Ovary (tissue), 9 donors: ENCODE data around the gene TTC28. TPM values are rescaled to one million over a fixed set of nuclear protein-coding genes. Genes with fewer than 3 reads are reported as not detected.

Experiments
- DNase-seq, 5 donors: peaks; one replicate each; pipeline ENCODE4 v3.0.0-alpha.2; 2019 to 2020
- H3K27ac ChIP-seq, 2 donors: fragments of 200-600 bp; one replicate each; pipeline versions ENCODE4 v1.5.1 to v1.8.0; 2019 to 2022
- H3K27me3 ChIP-seq: fragments of 200-600 bp; one replicate; pipeline ENCODE4 v1.8.0; 2022
- H3K36me3 ChIP-seq: fragments of 200-600 bp; sonication (generic); one replicate; pipeline ENCODE4 v1.5.1; 2019
- H3K4me1 ChIP-seq: one replicate; pipeline ENCODE4 v1.8.1; 2013; ENCODE audit warnings: mild to moderate bottlenecking, moderate library complexity; ENCODE audit not compliant: insufficient read depth
- H3K4me3 ChIP-seq: fragments of 200-600 bp; sonication (generic); one replicate; pipeline ENCODE4 v1.5.1; 2017
- H3K9me3 ChIP-seq, 2 donors: fragments of 200-600 bp in 1 of 2; sonication (generic) in 1 of 2; one replicate each; pipeline versions ENCODE4 v1.5.1 to v1.8.1; 2013 to 2019; ENCODE audit warnings: mild to moderate bottlenecking in 1 of 2, moderate library complexity in 1 of 2
- CTCF ChIP-seq, 3 donors: fragments of 450-650 bp in 2 of 3; fragments of 200-600 bp in 1 of 3; IDR thresholded peaks; one replicate each; pipeline versions ENCODE4 v1.5.1 to v1.8.0; 2016 to 2022; ENCODE audit warnings: antibody characterized with exemption in 3 of 3, mild to moderate bottlenecking in 1 of 3
- EP300 ChIP-seq: sonication (generic); formaldehyde crosslinking; IDR thresholded peaks from one replicate; pipeline ENCODE4 v1.6.1; 2017; ENCODE audit warnings: antibody characterized with exemption
- POLR2A ChIP-seq: fragments of 450-650 bp; IDR thresholded peaks from one replicate; pipeline ENCODE4 v1.6.1; 2017; ENCODE audit warnings: antibody characterized with exemption, mild to moderate bottlenecking, moderate library complexity
- WGBS, 3 donors: extraction: QIAGEN DNeasy Blood & Tissue Kit in 1 of 3; methylation state at CpG; one replicate each; pipeline versions ENCODE4 v1.1.5 to v1.1.7; 2013 to 2017; 5-methylcytosine and 5-hydroxymethylcytosine counted together
- intact Hi-C, 4 donors: fragments of 100-400 bp; cut with DNase I; formaldehyde crosslinking; loops; one replicate each; pipeline versions ENCODE4 v1.11.0 to v1.15.1; 2022 to 2023
- polyA plus RNA-seq, 2 donors: library from polyadenylated mRNA; stranded (reverse); fragments of 200-250 nt in 1 of 2; fragments of 350-450 nt in 1 of 2; fragmentation: Illumina TruSeq in 1 of 2; extraction: RNeasy Lipid Tissue Mini Kit (QIAGEN cat#74804) in 1 of 2; gene quantifications; one replicate each; pipeline ENCODE4 v1.2.3, GENCODE V29; 2013 to 2014
- total RNA-seq, 7 donors: library from RNA; depleted of rRNA in 2 of 7; stranded (reverse); fragments of >200 nt in 2 of 7; fragmentation: NEBNext Ultra II Directional in 3 of 7; extraction: Animal tissue kit (Norgen Biotek cat#: 25700) in 3 of 7; gene quantifications; one replicate each; pipeline versions ENCODE4 v1.1.0 to v1.2.4, GENCODE V29; 2016 to 2023
- donor health status: DM: no; HTN: no; CAD: no; lungs with moderate emphysema.
- donor health status: DM: no; HTN: no; CAD: no.
- donor health status: Bipolar disorder and iron deficiency.
- donor health status: DM: yes; HTN: yes; CAD: no.
- donor health status: DM: no; HTN: no; CAD: no.
- donor health status: DM: yes; HTN: yes; CAD: no.

Gene TTC28
- total and polyA plus RNA-seq, 9 donors, result 16.7 to 127 (median 72.9) TPM

DNA sequence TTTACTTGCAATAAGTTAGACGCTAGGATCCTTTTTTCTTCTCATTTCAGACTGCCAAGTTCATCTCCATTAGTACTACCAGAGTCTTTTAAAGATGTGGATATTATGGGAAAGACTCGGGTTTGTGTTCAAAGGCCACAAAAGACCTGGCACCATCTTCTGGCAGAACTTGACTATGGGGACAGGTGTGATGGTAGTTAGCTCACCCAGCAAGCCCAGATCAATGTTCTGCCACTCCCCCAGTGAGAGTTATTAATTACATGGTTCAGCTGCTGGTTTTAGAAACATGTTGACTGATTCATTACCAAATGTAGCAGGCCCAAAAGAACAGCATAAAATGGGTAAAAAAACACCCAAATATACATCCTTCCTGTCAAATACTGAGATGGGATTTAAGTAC is 427.1 kb downstream of the TTC28 start:
- no peaks in the 10 kb centered on the region for H3K36me3 ChIP-seq
- H3K4me1 ChIP-seq, result peaks cover 2% of the 10 kb centered on the region
- no peaks in the 10 kb centered on the region for H3K27me3 ChIP-seq
- WGBS, 3 donors, result 93 to 94% (median 93%) methylated on average over 2 of the region's 2 CpGs
- no peak for DNase-seq
- no peaks in the 10 kb centered on the region for H3K9me3 ChIP-seq
- no peak overlapping the region for H3K4me3 ChIP-seq
- intact Hi-C loops, result no loop called here
- H3K27ac ChIP-seq, result no peak overlapping the region
- no peak for TF ChIP-seq EP300
- no peak for TF ChIP-seq POLR2A
- TF ChIP-seq CTCF (IDR thresholded peaks at IDR 0.05), result no peak

DNA sequence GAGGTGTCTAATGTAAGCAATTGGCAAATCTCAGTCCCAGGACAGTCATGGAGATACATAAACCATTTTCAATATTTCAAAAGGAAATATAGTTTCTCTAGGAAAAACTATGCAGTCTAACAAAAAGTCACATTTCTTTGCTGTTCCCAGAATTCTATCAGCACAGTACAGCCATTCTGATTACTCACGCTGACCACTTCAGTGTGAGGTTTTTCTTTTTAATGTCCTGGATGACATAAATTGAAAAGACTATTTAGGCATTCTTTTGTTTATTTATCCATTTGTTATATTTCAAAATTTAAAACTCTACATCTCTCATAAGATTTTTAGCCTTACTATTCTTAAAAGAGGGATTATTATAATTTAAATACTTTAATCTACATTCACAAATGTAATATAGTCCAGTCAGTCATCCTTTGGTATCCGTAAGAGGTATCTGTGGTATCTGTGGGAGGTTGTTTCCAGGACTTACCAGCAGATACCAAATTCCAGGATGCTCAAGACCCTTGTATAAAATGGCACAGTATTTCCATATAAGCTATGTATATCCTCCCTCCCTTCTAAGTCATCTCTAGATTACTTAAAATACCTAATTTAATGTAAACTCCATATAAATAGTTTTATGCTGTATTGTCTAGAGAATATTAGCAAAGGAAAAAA is 429.5 kb downstream of the TTC28 start:
- 66 to 97% (median 97%) methylated on average over 2 of the region's 2 CpGs for WGBS, 3 donors

GRCh38 chr22:28249402-28249801 is 430.2 kb downstream of the TTC28 start:
- H3K36me3 ChIP-seq, result no peaks in the 10 kb centered on the region
- intact Hi-C loops, result no loop called here
- no peak for TF ChIP-seq CTCF (IDR thresholded peaks at IDR 0.05)
- TF ChIP-seq EP300, result no peak
- TF ChIP-seq POLR2A, result no peak
- WGBS, 3 donors, result 88 to 96% (median 95%) methylated on average over 2 of the region's 2 CpGs
- no peak overlapping the region for H3K4me3 ChIP-seq
- H3K27ac ChIP-seq, result no peak overlapping the region
- peaks cover 4% of the 10 kb centered on the region for H3K4me1 ChIP-seq
- no peaks in the 10 kb centered on the region for H3K27me3 ChIP-seq
- no peak for DNase-seq
- no peaks in the 10 kb centered on the region for H3K9me3 ChIP-seq

More for the DNA sequence above, 429.5 kb downstream of the TTC28 start:
- Histone ChIP-seq H3K4me1 (peaks cover 2% of the 10 kb centered on the region), H3K27me3 (no peaks in the 10 kb centered on the region), H3K4me3 (no peak overlapping the region), H3K27ac (no peak overlapping the region), H3K36me3 (no peaks in the 10 kb centered on the region), H3K9me3 (no peaks in the 10 kb centered on the region)
- DNase-seq, result no peak
- TF ChIP-seq POLR2A, result no peak
- no peak for TF ChIP-seq EP300
- TF ChIP-seq CTCF (IDR thresholded peaks at IDR 0.05), result no peak
- intact Hi-C loops, result no loop called here

DNA sequence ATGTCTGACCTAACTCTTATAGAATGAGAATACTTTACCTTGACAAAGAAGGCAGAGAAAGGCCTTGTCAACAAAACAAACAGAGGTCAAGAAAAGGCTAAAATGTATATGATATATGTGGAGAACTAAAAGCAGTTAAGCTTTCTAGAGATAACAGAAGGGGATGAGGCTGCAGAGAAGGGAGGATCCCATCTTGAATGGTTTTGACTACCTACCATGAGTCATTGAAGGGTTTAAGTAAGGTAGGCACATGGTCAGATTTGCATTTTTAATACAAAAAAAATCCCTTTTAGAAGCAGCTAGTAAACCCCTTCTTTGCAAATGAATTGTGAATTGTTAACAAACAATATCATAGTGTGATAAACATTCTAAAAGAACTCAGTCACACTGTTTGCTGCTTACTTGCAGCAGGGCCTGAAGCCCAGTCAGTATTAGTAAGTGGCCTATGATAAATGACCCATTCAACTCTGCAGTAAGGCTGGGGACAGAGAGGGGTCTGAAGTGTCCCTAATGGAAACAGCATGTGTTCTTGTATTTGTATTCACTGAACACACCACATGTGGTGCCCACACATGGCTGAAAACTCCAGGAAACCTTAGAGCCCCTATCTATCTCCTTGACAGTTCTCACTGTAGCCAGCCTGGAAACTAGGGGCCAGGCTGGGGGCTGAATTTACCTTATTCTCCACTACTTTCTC is 431.8 kb downstream of the TTC28 start:
- no peak for DNase-seq
- Histone ChIP-seq H3K36me3 (no peaks in the 10 kb centered on the region), H3K4me1 (peaks cover 8% of the 10 kb centered on the region), H3K9me3 (no peaks in the 10 kb centered on the region), H3K27ac (no peak overlapping the region), H3K27me3 (no peaks in the 10 kb centered on the region), H3K4me3 (no peak overlapping the region)
- intact Hi-C loops, result no loop called here
- TF ChIP-seq POLR2A (no peak), EP300 (no peak), CTCF (IDR thresholded peaks at IDR 0.05) (no peak)
